Stomach (tissue), 9 donors: ENCODE measurements around the gene VWCE. TPM values are rescaled to one million over a fixed set of nuclear protein-coding genes. Genes with fewer than 3 reads are reported as not detected.

Experiments
- DNase-seq, 2 donors: peaks; one replicate each; pipeline versions ENCODE4 v3.0.0 to v3.0.0-alpha.2; 2013 to 2019
- H3K27ac ChIP-seq, 5 donors: fragments of 200-600 bp in 4 of 5; sonication (generic) in 4 of 5; one replicate each; pipeline ENCODE4 v1.5.1; 2013 to 2019; ENCODE audit warnings: mild to moderate bottlenecking in 1 of 5, moderate library complexity in 1 of 5
- H3K27me3 ChIP-seq, 3 donors: fragments of 200-600 bp; sonication (generic); one replicate each; pipeline ENCODE4 v1.5.1; 2017 to 2019; ENCODE audit warnings: mixed run types in 1 of 3
- H3K36me3 ChIP-seq, 4 donors: fragments of 200-600 bp; sonication (generic); 1 replicate in 3 of 4; 2 replicates in 1 of 4; pipeline ENCODE4 v1.5.1; 2016 to 2019
- H3K4me1 ChIP-seq, 4 donors: fragments of 200-600 bp; sonication (generic); one replicate each; pipeline ENCODE4 v1.5.1; 2016 to 2019
- H3K4me3 ChIP-seq, 4 donors: fragments of 200-600 bp; sonication (generic) in 3 of 4; one replicate each; pipeline ENCODE4 v1.5.1; 2016 to 2019; ENCODE audit warnings: mild to moderate bottlenecking in 1 of 4
- H3K9me3 ChIP-seq, 4 donors: fragments of 200-600 bp; sonication (generic); one replicate each; pipeline ENCODE4 v1.5.1; 2016 to 2019
- CTCF ChIP-seq, 7 experiments: fragments of 450-650 bp in 4 of 7; fragments of 200-600 bp in 3 of 7; sonication (generic) in 3 of 7; IDR thresholded peaks; one replicate each; pipeline ENCODE4 v1.5.1; 2016 to 2019; ENCODE audit warnings: antibody characterized with exemption in 7 of 7, control low read depth in 2 of 7, mild to moderate bottlenecking in 1 of 7
- EP300 ChIP-seq: sonication (generic); formaldehyde crosslinking; IDR thresholded peaks from one replicate; pipeline ENCODE4 v1.6.1; 2017; ENCODE audit warnings: antibody characterized with exemption
- POLR2A ChIP-seq, 4 donors: fragments of 450-650 bp; IDR thresholded peaks; one replicate each; pipeline ENCODE4 v1.6.1; 2016; ENCODE audit warnings: antibody characterized with exemption in 4 of 4, control low read depth in 2 of 4, mild to moderate bottlenecking in 1 of 4, moderate library complexity in 1 of 4
- POLR2AphosphoS5 ChIP-seq, 3 donors: sonication (generic); formaldehyde crosslinking; IDR thresholded peaks; one replicate each; pipeline ENCODE4 v1.6.1; 2016; ENCODE audit warnings: antibody characterized with exemption in 3 of 3
- WGBS, 5 donors: extraction: QIAGEN DNeasy Blood & Tissue Kit in 3 of 5; methylation state at CpG; one replicate each; pipeline versions ENCODE4 v1.1.5 to v1.1.7; 2013 to 2018; 5-methylcytosine and 5-hydroxymethylcytosine counted together
- intact Hi-C: fragments of 100-400 bp; cut with DNase I; formaldehyde crosslinking; loops from one replicate; pipeline ENCODE4 v1.15.1; 2023; ENCODE audit warnings: low total_unique reads
- polyA plus RNA-seq, 3 donors: library from polyadenylated mRNA; stranded (reverse); fragments of 200-250 nt; gene quantifications; one replicate each; pipeline ENCODE4 v1.2.3, GENCODE V29; 2013
- total RNA-seq, 5 donors: library from RNA; depleted of rRNA; stranded (reverse); fragments of >200 nt; gene quantifications; one replicate each; pipeline versions ENCODE4 v1.1.0 to v1.2.3, GENCODE V29; 2014 to 2016
- donor health status: healthy with polysubstance abuse.
- donor health status: Bipolar disorder and iron deficiency.
- donor health status: healthy.

The VWCE gene
- total and polyA plus RNA-seq, 8 donors = 0.45 to 4.6 (median 1.1) TPM; not detected in 2

GRCh38 chr11:61341706-61342105 is 46.6 kb upstream of the VWCE start:
- WGBS, 5 donors = 93 to 99% (median 96%) methylated on average over 2 to 4 of the region's 4 CpGs
- H3K4me1 ChIP-seq = peaks cover 4 to 21% (median 16%) of the 10 kb centered on the region in 4 donors
- H3K36me3 ChIP-seq = peaks cover 0 to 67% (median 59%) of the 10 kb centered on the region in 4 donors
- no peak overlapping the region for H3K27ac ChIP-seq
- H3K4me3 ChIP-seq = no peak overlapping the region
- H3K27me3 ChIP-seq = no peaks in the 10 kb centered on the region
- intact Hi-C loops = loop anchor here (5.0 kb wide), 1 partner anchor 41 kb away; no protein-coding TSS in a partner anchor
- no peak for DNase-seq
- no peaks in the 10 kb centered on the region for H3K9me3 ChIP-seq
- no peak for TF ChIP-seq POLR2A (IDR thresholded peaks at IDR 0.05)
- TF ChIP-seq EP300 = no peak
- no peak for TF ChIP-seq CTCF (IDR thresholded peaks at IDR 0.05)
- TF ChIP-seq POLR2AphosphoS5 (IDR thresholded peaks at IDR 0.05) = no peak

DNA sequence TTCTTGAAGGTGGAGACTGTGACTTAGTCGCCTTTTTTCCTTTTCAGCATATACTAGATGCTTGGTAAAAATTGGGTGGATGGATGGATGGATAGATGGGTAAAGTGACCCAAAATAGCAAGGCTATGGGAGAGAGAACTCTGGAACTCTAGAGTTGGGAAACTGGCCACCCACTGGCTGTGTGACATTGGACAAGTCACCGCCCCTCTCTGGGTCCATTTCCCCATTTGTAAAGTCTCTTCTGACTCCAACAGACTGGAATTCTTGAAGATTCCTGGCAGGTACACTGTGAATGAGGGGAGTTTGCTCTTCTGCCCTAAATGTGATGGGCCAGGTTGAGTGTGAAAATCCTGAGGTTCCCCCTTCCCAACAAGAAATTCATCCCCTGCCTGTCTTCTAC is 45.9 kb upstream of the VWCE start:
- DNase-seq = no peak
- no peak for TF ChIP-seq POLR2A (IDR thresholded peaks at IDR 0.05)
- TF ChIP-seq POLR2AphosphoS5 (IDR thresholded peaks at IDR 0.05) = no peak
- TF ChIP-seq CTCF (IDR thresholded peaks at IDR 0.05) = no peak
- no peak for TF ChIP-seq EP300
- H3K4me3 ChIP-seq = no peak overlapping the region
- H3K36me3 ChIP-seq = peaks cover 0 to 65% (median 57%) of the 10 kb centered on the region in 4 donors
- WGBS, 5 donors = 92 to 100% (median 99%) methylated on average over 2 of the region's 2 CpGs
- H3K4me1 ChIP-seq = peaks cover 0 to 18% (median 15%) of the 10 kb centered on the region in 4 donors
- H3K27ac ChIP-seq = no peak overlapping the region
- H3K9me3 ChIP-seq = no peaks in the 10 kb centered on the region
- intact Hi-C loops = loop anchor here (5.0 kb wide), 1 partner anchor 41 kb away; no protein-coding TSS in a partner anchor
- H3K27me3 ChIP-seq = no peaks in the 10 kb centered on the region

DNA sequence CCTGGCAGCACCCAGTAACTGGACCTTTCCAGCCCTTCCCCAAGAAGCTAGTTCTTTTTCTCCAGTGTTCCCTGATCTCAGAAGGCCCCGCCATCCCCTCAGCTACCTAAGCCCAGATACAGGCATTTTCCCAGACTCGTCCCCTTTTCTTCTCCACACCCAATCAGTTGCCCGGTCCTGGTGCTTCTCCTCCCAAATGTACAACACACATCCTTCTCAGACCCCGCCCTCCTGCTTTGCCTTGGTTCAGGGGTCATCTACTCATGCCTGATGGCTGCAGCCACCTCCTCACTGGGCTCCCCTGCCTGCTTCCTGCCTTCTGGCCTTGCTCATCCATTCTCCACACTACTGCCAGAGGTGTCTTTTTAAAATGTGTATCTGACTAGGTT is 44.4 kb upstream of the VWCE start:
- WGBS, 5 donors = 79 to 93% (median 82%) methylated on average over 4 of the region's 4 CpGs
- H3K36me3 ChIP-seq = peaks cover 0 to 58% (median 54%) of the 10 kb centered on the region in 4 donors
- TF ChIP-seq POLR2A (IDR thresholded peaks at IDR 0.05) (no peak), CTCF (IDR thresholded peaks at IDR 0.05) (no peak), POLR2AphosphoS5 (IDR thresholded peaks at IDR 0.05) (no peak), EP300 (no peak)
- intact Hi-C loops = no loop called here
- DNase-seq = no peak
- H3K9me3 ChIP-seq = no peaks in the 10 kb centered on the region
- H3K4me3 ChIP-seq = no peak overlapping the region
- no peaks in the 10 kb centered on the region for H3K27me3 ChIP-seq
- peaks cover 4 to 23% (median 17%) of the 10 kb centered on the region in 4 donors for H3K4me1 ChIP-seq
- H3K27ac ChIP-seq = no peak overlapping the region

DNA sequence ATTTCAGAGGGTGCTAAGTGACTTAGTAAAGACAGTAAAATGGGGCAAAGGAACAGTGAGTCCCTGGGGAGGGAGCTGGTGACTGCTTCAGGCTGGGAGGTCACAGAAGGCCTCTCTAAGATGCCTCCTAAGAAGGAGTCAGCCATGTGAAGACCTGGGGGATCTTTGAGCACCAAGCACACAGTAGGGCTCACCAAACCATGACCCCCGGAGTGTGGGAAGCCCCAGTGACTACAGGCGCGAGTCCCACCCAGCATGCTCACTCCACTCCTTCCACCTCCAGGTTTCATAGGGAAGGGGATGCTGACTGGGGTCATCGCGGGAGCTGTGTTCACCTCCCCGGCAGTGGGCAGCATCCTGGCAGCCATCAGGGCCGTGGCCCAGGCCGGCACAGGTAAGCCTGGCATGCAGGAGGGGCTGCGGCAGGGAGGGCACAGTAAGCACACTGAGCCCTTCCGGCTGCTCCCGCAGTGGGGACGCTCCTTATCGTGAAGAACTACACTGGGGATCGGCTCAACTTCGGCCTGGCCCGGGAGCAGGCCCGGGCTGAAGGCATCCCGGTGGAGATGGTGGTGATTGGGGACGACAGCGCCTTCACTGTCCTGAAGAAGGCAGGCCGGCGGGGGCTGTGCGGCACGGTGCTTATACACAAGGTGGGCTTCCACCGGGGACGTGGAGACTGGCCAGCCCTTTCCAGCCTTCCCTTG is 43.8 kb upstream of the VWCE start:
- peaks cover 0 to 56% (median 51%) of the 10 kb centered on the region in 4 donors for H3K36me3 ChIP-seq
- intact Hi-C loops = no loop called here
- 89 to 95% (median 93%) methylated on average over 19 to 26 of the region's 26 CpGs for WGBS, 5 donors

More for the DNA sequence above, 43.8 kb upstream of the VWCE start:
- no peak for TF ChIP-seq CTCF (IDR thresholded peaks at IDR 0.05)
- TF ChIP-seq POLR2A (IDR thresholded peaks at IDR 0.05) = no peak
- TF ChIP-seq EP300 = no peak
- no peak for TF ChIP-seq POLR2AphosphoS5 (IDR thresholded peaks at IDR 0.05)
- Histone ChIP-seq H3K9me3 (no peaks in the 10 kb centered on the region), H3K27ac (no peak overlapping the region), H3K27me3 (no peaks in the 10 kb centered on the region), H3K4me1 (peaks cover 5 to 28% (median 22%) of the 10 kb centered on the region in 4 donors), H3K4me3 (no peak overlapping the region)
- no peak for DNase-seq
